ENCODE results near the gene MICALL1.
"Not testable (repeated sequence)": the region's sequence is repeated elsewhere in the genome, so short reads cannot be mapped to it uniquely, and the experiment has no call there.

Gene MICALL1

GRCh38 chr22:37942133-37942532, 36.0 kb downstream of the MICALL1 start:
- no peaks in the 10 kb centered on the region for H3K27me3 ChIP-seq
- TF ChIP-seq CTCF (IDR thresholded peaks at IDR 0.05), result no peak
- peaks cover 51% of the 10 kb centered on the region for H3K36me3 ChIP-seq
- H3K27ac ChIP-seq, result no peak overlapping the region
- H3K4me1 ChIP-seq (ENCODE audit: control insufficient read depth in 1 of 2, insufficient read depth in 1 of 2, low read depth in 1 of 2, low read length in 1 of 2), result no peaks in the 10 kb centered on the region
- no peak overlapping the region for H3K4me3 ChIP-seq (ENCODE audit: low read depth in 1 of 2, low read length in 1 of 2)
- no peaks in the 10 kb centered on the region for H3K9me3 ChIP-seq

GRCh38 chr22:37943136-37943824, 37.2 kb downstream of the MICALL1 start:
- H3K4me3 ChIP-seq (ENCODE audit: low read depth in 1 of 2, low read length in 1 of 2), result no peak overlapping the region
- peaks cover 41% of the 10 kb centered on the region for H3K36me3 ChIP-seq
- no peaks in the 10 kb centered on the region for H3K9me3 ChIP-seq
- H3K4me1 ChIP-seq (ENCODE audit: control insufficient read depth in 1 of 2, insufficient read depth in 1 of 2, low read depth in 1 of 2, low read length in 1 of 2), result no peaks in the 10 kb centered on the region
- H3K27me3 ChIP-seq, result no peaks in the 10 kb centered on the region
- H3K27ac ChIP-seq, result no peak overlapping the region
- no peak for TF ChIP-seq CTCF (IDR thresholded peaks at IDR 0.05)

- Histone ChIP-seq H3K4me1 (ENCODE audit: control insufficient read depth in 1 of 2, insufficient read depth in 1 of 2, low read depth in 1 of 2, low read length in 1 of 2) (no peaks in the 10 kb centered on the region), H3K4me3 (ENCODE audit: low read depth in 1 of 2, low read length in 1 of 2) (no peak overlapping the region), H3K36me3 (peaks cover 38% of the 10 kb centered on the region), H3K27me3 (no peaks in the 10 kb centered on the region), H3K27ac (no peak overlapping the region), H3K9me3 (no peaks in the 10 kb centered on the region)
- TF ChIP-seq CTCF (IDR thresholded peaks at IDR 0.05), result no peak
These were observed 37.7 kb downstream of the MICALL1 start for GRCh38 chr22:37943825-37944198.

- H3K4me1 ChIP-seq (ENCODE audit: control insufficient read depth in 1 of 2, insufficient read depth in 1 of 2, low read depth in 1 of 2, low read length in 1 of 2); H3K4me3 ChIP-seq (ENCODE audit: low read depth in 1 of 2, low read length in 1 of 2); H3K27me3 ChIP-seq; H3K9me3 ChIP-seq; H3K27ac ChIP-seq: not testable (repeated sequence)
- H3K36me3 ChIP-seq, result peaks cover 32% of the 10 kb centered on the region
These were observed 38.3 kb downstream of the MICALL1 start for GRCh38 chr22:37944423-37944822.

GRCh38 chr22:37947142-37947795, 41.2 kb downstream of the MICALL1 start:
- H3K27ac ChIP-seq; H3K9me3 ChIP-seq; H3K4me3 ChIP-seq (ENCODE audit: low read depth in 1 of 2, low read length in 1 of 2); H3K4me1 ChIP-seq (ENCODE audit: control insufficient read depth in 1 of 2, insufficient read depth in 1 of 2, low read depth in 1 of 2, low read length in 1 of 2): not testable (repeated sequence)
- Histone ChIP-seq H3K27me3 (peaks cover 15% of the 10 kb centered on the region), H3K36me3 (peaks cover 11% of the 10 kb centered on the region)

- no peaks in the 10 kb centered on the region for H3K36me3 ChIP-seq
- H3K4me3 ChIP-seq (ENCODE audit: low read depth in 1 of 2, low read length in 1 of 2), result no peak overlapping the region
- H3K27ac ChIP-seq, result no peak overlapping the region
- H3K4me1 ChIP-seq (ENCODE audit: control insufficient read depth in 1 of 2, insufficient read depth in 1 of 2, low read depth in 1 of 2, low read length in 1 of 2), result peaks cover 23 to 24% of the 10 kb centered on the region in 2 experiments
- no peaks in the 10 kb centered on the region for H3K9me3 ChIP-seq
- peaks cover 26% of the 10 kb centered on the region for H3K27me3 ChIP-seq
- TF ChIP-seq CTCF (IDR thresholded peaks at IDR 0.05), result no peak
These were observed 45.2 kb downstream of the MICALL1 start for GRCh38 chr22:37951305-37951704.

- Histone ChIP-seq H3K4me1 (ENCODE audit: control insufficient read depth in 1 of 2, insufficient read depth in 1 of 2, low read depth in 1 of 2, low read length in 1 of 2) (peaks cover 23 to 24% of the 10 kb centered on the region in 2 experiments), H3K36me3 (peaks cover 13% of the 10 kb centered on the region), H3K4me3 (ENCODE audit: low read depth in 1 of 2, low read length in 1 of 2) (peak overlapping the region; percentile 78 to 83), H3K27me3 (peaks cover 26% of the 10 kb centered on the region)
- H3K9me3 ChIP-seq, H3K27ac ChIP-seq: not testable (repeated sequence)
These were observed 46.5 kb downstream of the MICALL1 start for GRCh38 chr22:37952629-37953028.

Data from neutrophil (primary cell).